Measurements from ENCODE around the gene TBC1D32.
"Not testable (repeated sequence)": the region's sequence is repeated elsewhere in the genome, so short reads cannot be mapped to it uniquely, and the experiment has no call there.

Gene TBC1D32

GRCh38 chr6:121334299-121335086 is at the start of gene TBC1D32:
Gene TBC1D32 (minus strand): TSS chr6:121334480. CDS start chr6:121334430, 50 bp downstream.
- DNase-seq: peak; percentile 89 to 91

GRCh38 chr6:121383478-121383877 is 49.2 kb upstream of the TBC1D32 start:
- DNase-seq: no peak

GRCh38 chr6:121382467-121383121 is 48.3 kb upstream of the TBC1D32 start:
- no peak for DNase-seq

GRCh38 chr6:121376411-121376810 is 42.1 kb upstream of the TBC1D32 start:
- DNase-seq: no peak

GRCh38 chr6:121374219-121374618 is 39.9 kb upstream of the TBC1D32 start:
- DNase-seq: not testable (repeated sequence)

GRCh38 chr6:121365536-121366521 is 31.5 kb upstream of the TBC1D32 start:
- no peak for DNase-seq

GRCh38 chr6:121356575-121356974 is 22.3 kb upstream of the TBC1D32 start:
- DNase-seq: no peak

GRCh38 chr6:121354764-121355163 is 20.5 kb upstream of the TBC1D32 start:
- DNase-seq: no peak

GRCh38 chr6:121352941-121353340 is 18.7 kb upstream of the TBC1D32 start:
- DNase-seq: no peak

- DNase-seq: no peak
These were observed 17.6 kb upstream of the TBC1D32 start for GRCh38 chr6:121351916-121352315.

GRCh38 chr6:121349596-121349995 is 15.3 kb upstream of the TBC1D32 start:
- DNase-seq: no peak

- DNase-seq: no peak
These were observed 13.2 kb upstream of the TBC1D32 start for GRCh38 chr6:121347484-121347883.

GRCh38 chr6:121344539-121344938 is 10.3 kb upstream of the TBC1D32 start:
- no peak for DNase-seq

GRCh38 chr6:121339639-121340226 is 5.5 kb upstream of the TBC1D32 start:
- DNase-seq: no peak

GRCh38 chr6:121338956-121339355 is 4.7 kb upstream of the TBC1D32 start:
- no peak for DNase-seq

- DNase-seq: no peak
These were observed 4.1 kb upstream of the TBC1D32 start for GRCh38 chr6:121338366-121338765.

GRCh38 chr6:121335087-121336008 is 1.1 kb upstream of the TBC1D32 start:
- DNase-seq: peak; percentile 39 to 64

- not testable (repeated sequence) for DNase-seq
These were observed 586 bp downstream of the TBC1D32 start for GRCh38 chr6:121333694-121334093.

GRCh38 chr6:121333196-121333595 is 1.1 kb downstream of the TBC1D32 start:
- DNase-seq: no peak

GRCh38 chr6:121330516-121330915 is 3.8 kb downstream of the TBC1D32 start:
- no peak for DNase-seq

GRCh38 chr6:121321282-121321681 is 13.0 kb downstream of the TBC1D32 start:
- no peak for DNase-seq

GRCh38 chr6:121319603-121320002 is 14.7 kb downstream of the TBC1D32 start:
- DNase-seq: no peak

Data from AML-193 (cell line).